Neural cell (in vitro differentiated cells): ENCODE results near the gene PTPRN2. TPM values are rescaled to one million over a fixed set of nuclear protein-coding genes. Genes with fewer than 3 reads are reported as not detected.

Experiments
- H2AFZ ChIP-seq: fragments of 200-600, 300-800 bp; sonication (generic), shearing (Covaris generic); 2 replicates; pipeline ENCODE4 v1.6.0; 2014; ENCODE audit warnings: low read depth, mild to moderate bottlenecking, antibody characterized with exemption, low read length, moderate library complexity
- H3F3A ChIP-seq: fragments of 200-600 bp; shearing (Covaris generic); 2 replicates; pipeline ENCODE4 v1.6.1; 2016; ENCODE audit warnings: mild to moderate bottlenecking, moderate library complexity, mixed read lengths, antibody characterized with exemption, low read length; ENCODE audit not compliant: insufficient read depth, poor library complexity, severe bottlenecking
- H3K27ac ChIP-seq: fragments of 200-600, 300-800 bp; sonication (generic), shearing (Covaris generic); 2 replicates; pipeline ENCODE4 v1.5.1; 2014; ENCODE audit warnings: mild to moderate bottlenecking, low read length, moderate library complexity
- H3K27me3 ChIP-seq: fragments of 300-800, 200-600 bp; sonication (generic), shearing (Covaris generic); 2 replicates; pipeline ENCODE4 v1.6.0; 2014; ENCODE audit warnings: mild to moderate bottlenecking, low read depth, low read length, moderate library complexity; ENCODE audit not compliant: insufficient read depth
- H3K36me3 ChIP-seq: fragments of 300-800, 200-600 bp; sonication (generic), shearing (Covaris generic); 2 replicates; pipeline ENCODE4 v1.5.1; 2014; ENCODE audit warnings: mild to moderate bottlenecking, antibody characterized with exemption, low read length, moderate library complexity; ENCODE audit not compliant: insufficient read depth
- H3K4me2 ChIP-seq: fragments of 300-800, 200-600 bp; sonication (generic), shearing (Covaris generic); 2 replicates; pipeline ENCODE4 v1.6.0; 2014; ENCODE audit warnings: mild to moderate bottlenecking, low read length
- H3K4me3 ChIP-seq: fragments of 300-800, 200-600 bp; sonication (generic), shearing (Covaris generic); 2 replicates; pipeline ENCODE4 v1.5.1; 2014; ENCODE audit warnings: mild to moderate bottlenecking, low read length, moderate library complexity
- H3K79me2 ChIP-seq: fragments of 200-600 bp; shearing (Covaris generic); replicated peaks from 2 replicates; pipeline ENCODE4 v1.6.0; 2014; ENCODE audit warnings: mild to moderate bottlenecking, low read length, moderate library complexity; ENCODE audit not compliant: insufficient read depth
- H3K9ac ChIP-seq: fragments of 300-800, 200-600 bp; sonication (generic), shearing (Covaris generic); 2 replicates; pipeline ENCODE4 v1.6.1; 2016; ENCODE audit warnings: mild to moderate bottlenecking, low read length, mixed read lengths
- H3K9me2 ChIP-seq: fragments of 200-600 bp; shearing (Covaris generic); 2 replicates; pipeline ENCODE4 v1.6.1; 2016; ENCODE audit warnings: mild to moderate bottlenecking, low read length, mixed read lengths; ENCODE audit not compliant: insufficient read depth
- H3K9me3 ChIP-seq: fragments of 200-600, 300-800 bp; sonication (generic), shearing (Covaris generic); 2 replicates; pipeline ENCODE4 v1.6.1; 2016; ENCODE audit warnings: mild to moderate bottlenecking, mixed run types, low read length, moderate library complexity, mixed read lengths
- H4K20me1 ChIP-seq: fragments of 200-600 bp; shearing (Covaris generic); 2 replicates; pipeline ENCODE4 v1.6.1; 2016; ENCODE audit warnings: mild to moderate bottlenecking, mixed run types; ENCODE audit not compliant: insufficient read depth
- EP300 ChIP-seq: fragments of 450-650 bp; conservative IDR thresholded peaks from 2 replicates; pipeline ENCODE4 v1.6.1; 2014; ENCODE audit warnings: antibody characterized with exemption, mild to moderate bottlenecking, moderate library complexity; ENCODE audit not compliant: poor library complexity, severe bottlenecking
- EZH2 ChIP-seq: fragments of 200-600, 300-800 bp; shearing (Covaris generic), sonication (generic); IDR thresholded peaks from 2 replicates; pipeline ENCODE4 v1.6.1; 2014; ENCODE audit warnings: antibody characterized with exemption, low read length, borderline replicate concordance, mild to moderate bottlenecking; ENCODE audit not compliant: insufficient read depth, poor library complexity, severe bottlenecking
- MXI1 ChIP-seq: fragments of 450-650 bp; conservative IDR thresholded peaks from 2 replicates; pipeline ENCODE4 v1.6.1; 2014; ENCODE audit warnings: antibody characterized with exemption, mild to moderate bottlenecking; ENCODE audit not compliant: poor library complexity, severe bottlenecking
- POLR2AphosphoS5 ChIP-seq: IDR thresholded peaks from 2 replicates; pipeline ENCODE4 v1.6.1; 2012
- RAD21 ChIP-seq: fragments of 450-650 bp; conservative IDR thresholded peaks from 2 replicates; pipeline ENCODE4 v1.6.1; 2014; ENCODE audit warnings: antibody characterized with exemption, mild to moderate bottlenecking, moderate library complexity
- SMC3 ChIP-seq: fragments of 450-650 bp; conservative IDR thresholded peaks from 2 replicates; pipeline ENCODE4 v1.6.1; 2014; ENCODE audit warnings: antibody characterized with exemption, mild to moderate bottlenecking, moderate library complexity; ENCODE audit not compliant: poor library complexity
- TAF1 ChIP-seq: IDR thresholded peaks from 2 replicates; pipeline ENCODE4 v1.6.1; 2012; ENCODE audit warnings: low read depth
- polyA plus RNA-seq: library from polyadenylated mRNA; depleted of rRNA; stranded (reverse); fragments of >200 nt; gene quantifications from 2 replicates; pipeline ENCODE4 v1.2.3, GENCODE V29; 2014
- TF ChIP-seq, protein P1 (sequence below): IDR thresholded peaks from 2 replicates; pipeline ENCODE4 v1.6.1; 2012; ENCODE audit warnings: borderline replicate concordance
- TF ChIP-seq, protein P2 (sequence below): fragments of 450-650 bp; IDR thresholded peaks from 2 replicates; pipeline ENCODE4 v1.5.1; 2014; ENCODE audit warnings: antibody characterized with exemption, mild to moderate bottlenecking, moderate library complexity; ENCODE audit not compliant: poor library complexity, severe bottlenecking

Gene PTPRN2
- polyA plus RNA-seq, 1 donor from 2014 or later: 31.0 TPM

DNA sequence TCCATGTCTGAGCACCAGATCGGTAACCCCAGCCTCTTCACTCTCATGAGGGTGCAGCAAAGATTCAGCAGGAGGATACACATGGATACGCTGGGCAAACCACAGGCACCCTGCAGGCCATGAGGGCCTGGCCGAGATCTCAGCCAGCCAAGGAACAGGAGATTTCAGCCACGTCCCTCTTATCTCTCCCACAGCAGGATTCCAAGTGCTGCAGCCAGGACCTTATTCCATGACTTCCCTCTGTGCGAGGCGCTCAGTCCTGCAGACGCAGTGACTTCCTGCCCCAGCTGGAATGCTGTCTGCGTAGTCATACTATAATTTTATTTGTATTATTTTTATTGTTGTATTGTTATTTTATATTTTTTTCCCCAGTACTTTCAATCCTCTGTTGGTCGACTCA lies 66.8 kb downstream of the PTPRN2 start:
- H3K27ac ChIP-seq: no peak overlapping the region
- no peaks in the 10 kb centered on the region for H3K79me2 ChIP-seq
- TF ChIP-seq, protein P1, sequence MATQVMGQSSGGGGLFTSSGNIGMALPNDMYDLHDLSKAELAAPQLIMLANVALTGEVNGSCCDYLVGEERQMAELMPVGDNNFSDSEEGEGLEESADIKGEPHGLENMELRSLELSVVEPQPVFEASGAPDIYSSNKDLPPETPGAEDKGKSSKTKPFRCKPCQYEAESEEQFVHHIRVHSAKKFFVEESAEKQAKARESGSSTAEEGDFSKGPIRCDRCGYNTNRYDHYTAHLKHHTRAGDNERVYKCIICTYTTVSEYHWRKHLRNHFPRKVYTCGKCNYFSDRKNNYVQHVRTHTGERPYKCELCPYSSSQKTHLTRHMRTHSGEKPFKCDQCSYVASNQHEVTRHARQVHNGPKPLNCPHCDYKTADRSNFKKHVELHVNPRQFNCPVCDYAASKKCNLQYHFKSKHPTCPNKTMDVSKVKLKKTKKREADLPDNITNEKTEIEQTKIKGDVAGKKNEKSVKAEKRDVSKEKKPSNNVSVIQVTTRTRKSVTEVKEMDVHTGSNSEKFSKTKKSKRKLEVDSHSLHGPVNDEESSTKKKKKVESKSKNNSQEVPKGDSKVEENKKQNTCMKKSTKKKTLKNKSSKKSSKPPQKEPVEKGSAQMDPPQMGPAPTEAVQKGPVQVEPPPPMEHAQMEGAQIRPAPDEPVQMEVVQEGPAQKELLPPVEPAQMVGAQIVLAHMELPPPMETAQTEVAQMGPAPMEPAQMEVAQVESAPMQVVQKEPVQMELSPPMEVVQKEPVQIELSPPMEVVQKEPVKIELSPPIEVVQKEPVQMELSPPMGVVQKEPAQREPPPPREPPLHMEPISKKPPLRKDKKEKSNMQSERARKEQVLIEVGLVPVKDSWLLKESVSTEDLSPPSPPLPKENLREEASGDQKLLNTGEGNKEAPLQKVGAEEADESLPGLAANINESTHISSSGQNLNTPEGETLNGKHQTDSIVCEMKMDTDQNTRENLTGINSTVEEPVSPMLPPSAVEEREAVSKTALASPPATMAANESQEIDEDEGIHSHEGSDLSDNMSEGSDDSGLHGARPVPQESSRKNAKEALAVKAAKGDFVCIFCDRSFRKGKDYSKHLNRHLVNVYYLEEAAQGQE: no peak
- TF ChIP-seq EP300: no peak
- no peaks in the 10 kb centered on the region for H4K20me1 ChIP-seq
- H3K9me3 ChIP-seq: no peaks in the 10 kb centered on the region
- H2AFZ ChIP-seq: no peak overlapping the region
- H3F3A ChIP-seq: no peaks in the 10 kb centered on the region
- no peak overlapping the region for H3K9ac ChIP-seq
- no peak overlapping the region for H3K4me2 ChIP-seq
- peaks cover 4% of the 10 kb centered on the region for H3K36me3 ChIP-seq
- no peaks in the 10 kb centered on the region for H3K9me2 ChIP-seq
- no peaks in the 10 kb centered on the region for H3K27me3 ChIP-seq
- H3K4me3 ChIP-seq: no peak overlapping the region

DNA sequence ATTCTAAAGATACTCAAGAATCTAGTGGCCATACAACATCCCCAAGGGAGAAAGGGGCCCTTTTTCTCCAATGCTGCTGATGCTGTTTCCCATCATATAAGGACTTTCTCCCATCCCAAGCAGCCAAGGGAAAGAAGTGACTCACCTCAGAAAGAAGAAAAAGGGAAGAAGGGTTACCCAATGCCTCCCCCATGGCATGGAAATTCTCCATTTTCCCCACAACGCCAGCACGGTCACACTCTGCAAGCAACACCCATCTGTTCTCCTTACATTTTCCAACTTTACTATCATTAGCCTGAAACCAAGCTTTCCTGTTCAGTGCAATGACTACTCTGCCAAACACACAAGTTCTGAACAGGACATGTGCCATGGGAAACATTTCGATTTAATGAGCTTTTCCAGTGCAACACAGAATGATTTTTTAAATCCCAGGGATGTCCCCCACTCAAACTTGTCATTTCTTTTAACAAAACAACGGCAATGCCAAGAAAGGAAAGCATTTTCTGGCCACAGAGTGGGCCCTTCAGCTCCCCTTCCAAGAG lies 67.9 kb downstream of the PTPRN2 start:
- Histone ChIP-seq H3K79me2 (no peaks in the 10 kb centered on the region), H3K36me3 (peaks cover 4% of the 10 kb centered on the region), H3K27ac (no peak overlapping the region), H4K20me1 (no peaks in the 10 kb centered on the region), H3K9ac (no peak overlapping the region), H3K9me2 (no peaks in the 10 kb centered on the region), H3K9me3 (no peaks in the 10 kb centered on the region), H3K4me2 (no peak overlapping the region), H2AFZ (no peak overlapping the region), H3K4me3 (no peak overlapping the region), H3K27me3 (no peaks in the 10 kb centered on the region), H3F3A (no peaks in the 10 kb centered on the region)
- TF ChIP-seq, protein P1: no peak
- no peak for TF ChIP-seq RAD21
- TF ChIP-seq MXI1: no peak
- TF ChIP-seq EZH2: no peak
- TF ChIP-seq, protein P2, sequence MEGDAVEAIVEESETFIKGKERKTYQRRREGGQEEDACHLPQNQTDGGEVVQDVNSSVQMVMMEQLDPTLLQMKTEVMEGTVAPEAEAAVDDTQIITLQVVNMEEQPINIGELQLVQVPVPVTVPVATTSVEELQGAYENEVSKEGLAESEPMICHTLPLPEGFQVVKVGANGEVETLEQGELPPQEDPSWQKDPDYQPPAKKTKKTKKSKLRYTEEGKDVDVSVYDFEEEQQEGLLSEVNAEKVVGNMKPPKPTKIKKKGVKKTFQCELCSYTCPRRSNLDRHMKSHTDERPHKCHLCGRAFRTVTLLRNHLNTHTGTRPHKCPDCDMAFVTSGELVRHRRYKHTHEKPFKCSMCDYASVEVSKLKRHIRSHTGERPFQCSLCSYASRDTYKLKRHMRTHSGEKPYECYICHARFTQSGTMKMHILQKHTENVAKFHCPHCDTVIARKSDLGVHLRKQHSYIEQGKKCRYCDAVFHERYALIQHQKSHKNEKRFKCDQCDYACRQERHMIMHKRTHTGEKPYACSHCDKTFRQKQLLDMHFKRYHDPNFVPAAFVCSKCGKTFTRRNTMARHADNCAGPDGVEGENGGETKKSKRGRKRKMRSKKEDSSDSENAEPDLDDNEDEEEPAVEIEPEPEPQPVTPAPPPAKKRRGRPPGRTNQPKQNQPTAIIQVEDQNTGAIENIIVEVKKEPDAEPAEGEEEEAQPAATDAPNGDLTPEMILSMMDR: no peak
- TF ChIP-seq EP300: no peak
- TF ChIP-seq POLR2AphosphoS5: no peak
- TF ChIP-seq SMC3: no peak
- no peak for TF ChIP-seq TAF1
